HG03025 (cell line): ENCODE measurements around the gene MGAT5.

Experiments
- ATAC-seq: cut with Tn5 transposase; IDR thresholded peaks from one replicate; pipeline ENCODE4 v1.9.1; 2021; ENCODE audit warnings: mild to moderate bottlenecking, moderate library complexity; ENCODE audit not compliant: unreplicated experiment, low FRiP score

MGAT5 gene

DNA sequence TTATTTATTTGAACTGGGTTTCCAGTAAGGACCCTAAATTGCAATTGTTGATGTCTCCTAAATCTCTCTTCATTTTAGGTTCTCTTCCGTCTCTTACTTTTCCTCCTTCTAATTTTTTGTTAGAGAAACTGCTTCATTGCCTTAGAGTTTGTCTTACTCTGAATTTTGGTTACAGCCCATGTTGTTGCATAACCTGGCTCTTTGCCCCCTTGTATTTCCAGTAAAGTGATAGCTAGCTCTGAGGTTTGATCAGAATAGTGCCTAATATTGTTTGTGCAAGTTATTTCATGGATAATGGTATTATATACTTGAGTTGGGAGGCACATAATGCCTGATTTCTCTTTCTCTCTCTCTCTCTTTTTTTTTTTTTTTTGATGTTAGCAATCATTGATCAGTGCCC is 71.8 kb downstream of the MGAT5 start:
- ATAC-seq: no peak

DNA sequence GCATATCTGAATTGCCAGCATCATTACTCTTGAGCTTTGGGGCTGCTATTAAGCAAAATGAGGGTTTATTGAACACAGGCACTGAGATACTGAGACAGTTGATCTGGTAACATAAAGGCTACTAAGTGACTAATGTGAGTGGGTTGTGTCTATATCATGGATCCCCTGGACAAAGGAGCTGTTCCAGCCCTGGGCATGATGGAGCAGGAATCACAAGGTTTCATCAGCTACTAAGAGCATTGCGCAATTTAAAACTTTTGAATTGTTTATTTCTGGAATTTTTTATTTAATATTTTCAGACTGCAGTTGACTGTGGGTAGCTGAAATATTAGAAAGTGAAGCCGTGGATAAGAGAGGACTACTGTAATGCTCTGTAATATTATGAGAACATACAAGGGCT is 73.5 kb downstream of the MGAT5 start:
- no peak for ATAC-seq

DNA sequence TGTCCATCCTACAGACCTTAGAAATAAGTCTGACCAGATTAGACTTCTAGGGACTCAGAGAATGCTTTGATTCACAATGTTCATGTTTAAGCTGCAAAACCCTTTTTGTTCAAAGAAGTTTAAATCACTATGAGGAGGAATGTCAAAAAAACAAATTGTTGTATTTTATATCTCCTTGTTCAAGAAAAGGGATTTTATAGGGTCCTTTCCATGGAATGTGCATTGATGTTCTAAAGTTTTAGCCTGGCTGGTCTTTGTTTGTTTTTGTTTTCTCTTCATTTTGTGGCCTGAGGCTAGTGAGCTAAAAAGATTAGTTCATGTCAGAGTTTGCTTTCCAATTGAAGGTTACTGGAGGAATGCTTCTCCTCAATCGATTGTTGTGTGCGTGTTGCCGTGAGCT is 77.2 kb downstream of the MGAT5 start:
- ATAC-seq: no peak

DNA sequence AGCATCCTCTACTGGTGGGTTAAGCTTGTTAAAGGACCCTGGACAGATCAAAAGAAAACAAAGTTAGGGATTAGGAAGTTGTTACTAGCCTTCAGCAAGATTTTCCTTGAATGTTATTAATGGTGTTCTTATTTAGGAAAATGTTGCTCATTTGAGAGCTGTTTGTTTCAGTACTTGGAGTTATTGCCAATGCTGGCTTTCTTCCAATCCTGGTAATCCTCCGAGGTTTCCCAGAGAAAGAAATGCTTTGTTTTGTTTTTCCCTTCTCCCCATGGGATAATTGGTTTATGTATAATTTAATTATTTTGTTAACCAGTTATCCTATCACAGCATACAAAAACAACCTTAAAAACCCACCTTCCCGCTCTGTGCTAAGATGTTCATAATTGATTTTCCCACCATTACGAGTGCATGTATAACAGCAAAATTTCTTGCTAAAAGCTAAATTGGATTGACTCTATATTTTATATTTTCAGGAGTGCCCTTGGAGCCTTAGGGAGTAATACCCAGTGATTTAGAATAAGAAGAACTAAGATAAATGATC is 79.8 kb downstream of the MGAT5 start:
- no peak for ATAC-seq

DNA sequence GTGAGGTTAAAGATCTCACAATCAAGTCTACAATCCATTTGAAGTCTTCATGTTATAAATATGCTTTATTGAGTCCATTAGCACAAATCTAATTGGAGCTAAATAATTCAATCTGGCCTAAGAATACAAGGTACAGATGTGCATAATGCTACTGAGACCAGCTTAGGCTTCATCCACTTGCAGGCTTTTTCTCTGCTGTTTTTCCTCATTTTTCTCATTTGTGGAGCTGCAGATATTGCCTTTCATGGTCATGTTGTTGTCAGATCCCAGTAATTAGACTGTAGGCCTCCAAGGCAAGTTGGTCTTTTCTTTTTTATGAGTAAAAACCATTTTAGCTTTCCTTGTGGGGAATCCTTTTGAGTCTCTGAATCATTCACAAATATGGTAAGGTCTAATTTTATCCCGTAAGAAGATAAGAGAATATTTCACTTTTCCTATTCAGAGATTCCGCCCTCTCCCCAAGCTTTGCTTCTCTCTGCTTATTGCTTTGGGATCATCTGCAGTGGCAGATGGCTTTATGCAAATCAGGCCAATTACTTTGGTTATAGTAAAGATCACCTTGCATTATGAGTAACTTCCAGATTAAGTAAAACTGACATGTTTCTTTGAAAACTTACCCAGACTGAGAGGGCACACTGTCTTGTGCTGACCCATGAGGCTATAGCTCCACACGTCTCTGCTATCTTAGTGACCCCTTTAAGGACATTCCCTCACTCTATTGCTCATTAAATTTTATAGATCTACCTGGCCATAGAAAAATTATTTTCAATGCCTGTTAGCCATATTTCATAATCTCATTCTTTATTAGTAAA is 80.9 kb downstream of the MGAT5 start:
- no peak for ATAC-seq

DNA sequence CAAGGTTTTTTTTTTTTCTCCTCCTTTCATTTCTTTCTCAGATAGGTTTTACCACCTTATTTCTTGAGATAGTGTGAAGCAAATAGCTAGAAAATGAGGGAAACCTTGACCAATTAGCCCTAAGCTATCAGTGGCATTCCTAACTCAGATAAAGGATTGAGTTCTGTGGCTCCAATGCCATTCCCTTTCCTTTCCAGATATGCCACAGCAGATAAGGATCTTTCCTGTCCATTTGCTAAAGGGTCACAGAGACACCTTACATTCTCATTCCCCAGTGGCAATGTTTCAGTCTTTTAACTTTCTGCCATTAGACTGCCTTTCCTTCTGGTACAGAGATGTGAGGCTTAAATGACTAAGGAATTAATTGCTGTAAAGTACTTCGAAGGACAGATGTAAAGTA is 81.7 kb downstream of the MGAT5 start:
- no peak for ATAC-seq

DNA sequence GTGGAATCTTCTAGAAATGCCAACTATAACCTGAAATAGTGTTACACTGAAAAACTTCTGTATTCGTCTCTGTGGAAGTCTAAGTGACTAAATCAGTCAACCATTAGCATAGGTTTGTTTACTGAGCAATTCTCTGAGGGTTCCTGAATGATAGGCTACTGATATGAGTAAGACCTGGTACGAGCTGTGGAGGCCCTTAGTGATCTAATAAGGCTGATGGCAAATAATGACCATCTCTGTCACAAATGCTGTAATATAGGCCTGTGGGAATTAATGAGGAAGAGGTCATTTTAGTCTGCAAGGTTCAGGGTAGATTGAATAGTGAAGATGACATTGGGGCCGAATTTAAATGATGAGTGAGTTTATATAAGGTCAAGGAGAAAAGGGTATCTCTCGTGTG is 82.5 kb downstream of the MGAT5 start:
- peak; percentile 82 for ATAC-seq

DNA sequence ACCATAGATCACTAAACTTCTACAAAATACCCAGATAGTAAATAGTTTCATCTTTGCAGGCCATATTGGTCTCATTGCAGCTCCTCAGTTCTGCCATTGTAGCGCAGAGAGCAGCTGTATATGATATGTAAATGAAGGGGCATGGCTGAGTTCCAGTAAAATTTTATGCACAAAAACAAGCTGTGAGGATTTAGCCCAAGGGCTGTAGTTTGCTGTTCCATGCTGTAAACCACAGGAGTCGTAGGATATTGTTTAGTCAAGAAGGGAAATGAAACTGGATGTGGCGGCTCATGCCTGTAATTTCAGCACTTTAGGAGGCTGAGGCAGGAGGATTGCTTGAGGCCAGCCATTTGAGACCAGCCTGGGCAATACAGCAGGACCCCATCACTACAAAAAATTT is 83.0 kb downstream of the MGAT5 start:
- ATAC-seq: peak; percentile 34

DNA sequence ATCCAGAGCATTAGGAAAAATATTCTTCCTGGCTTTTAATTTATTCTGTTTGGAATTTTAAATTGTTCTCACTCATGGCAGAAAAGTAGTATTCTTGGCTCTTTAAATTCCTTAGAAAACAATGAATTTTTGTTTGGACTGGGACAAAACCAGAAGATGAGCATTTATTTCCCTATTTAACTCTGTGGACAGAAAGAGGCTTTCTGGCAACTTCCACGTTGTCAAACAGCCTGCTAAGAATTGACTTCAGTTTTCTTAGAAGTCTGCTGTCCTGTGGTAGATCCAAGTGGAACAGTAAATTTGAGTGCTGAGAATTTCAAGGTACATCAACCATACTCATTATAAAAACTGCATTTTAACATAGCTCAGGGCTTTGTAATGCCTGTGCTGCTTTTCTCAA is 83.8 kb downstream of the MGAT5 start:
- ATAC-seq: no peak

DNA sequence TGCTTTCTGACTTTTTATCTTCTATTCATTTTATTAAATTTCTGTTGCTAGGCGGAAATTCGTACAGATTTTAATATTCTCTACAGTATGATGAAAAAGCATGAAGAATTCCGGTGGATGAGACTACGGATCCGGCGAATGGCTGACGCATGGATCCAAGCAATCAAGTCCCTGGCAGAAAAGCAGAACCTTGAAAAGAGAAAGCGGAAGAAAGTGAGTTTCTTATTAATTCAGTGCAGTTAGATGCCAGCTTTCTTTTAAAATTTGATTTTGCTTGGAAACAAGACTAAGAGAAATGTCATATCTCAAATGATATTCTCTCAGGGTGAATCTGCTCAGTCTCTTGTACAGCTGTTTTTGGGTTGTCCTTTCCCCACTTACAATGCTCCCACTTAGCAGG is 84.3 kb downstream of the MGAT5 start:
- ATAC-seq: no peak

DNA sequence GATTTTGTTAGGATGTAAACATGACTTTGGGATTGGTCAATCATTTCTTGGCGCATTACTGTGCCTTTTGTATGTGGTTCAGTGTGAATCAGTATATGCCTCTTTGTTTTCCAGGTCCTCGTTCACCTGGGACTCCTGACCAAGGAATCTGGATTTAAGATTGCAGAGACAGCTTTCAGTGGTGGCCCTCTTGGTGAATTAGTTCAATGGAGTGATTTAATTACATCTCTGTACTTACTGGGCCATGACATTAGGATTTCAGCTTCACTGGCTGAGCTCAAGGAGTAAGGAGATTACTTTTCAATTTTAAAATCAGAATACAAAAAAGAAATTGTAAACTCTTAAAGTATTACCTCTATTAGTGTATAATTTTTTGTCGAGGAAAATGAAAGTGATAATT is 87.6 kb downstream of the MGAT5 start:
- no peak for ATAC-seq

DNA sequence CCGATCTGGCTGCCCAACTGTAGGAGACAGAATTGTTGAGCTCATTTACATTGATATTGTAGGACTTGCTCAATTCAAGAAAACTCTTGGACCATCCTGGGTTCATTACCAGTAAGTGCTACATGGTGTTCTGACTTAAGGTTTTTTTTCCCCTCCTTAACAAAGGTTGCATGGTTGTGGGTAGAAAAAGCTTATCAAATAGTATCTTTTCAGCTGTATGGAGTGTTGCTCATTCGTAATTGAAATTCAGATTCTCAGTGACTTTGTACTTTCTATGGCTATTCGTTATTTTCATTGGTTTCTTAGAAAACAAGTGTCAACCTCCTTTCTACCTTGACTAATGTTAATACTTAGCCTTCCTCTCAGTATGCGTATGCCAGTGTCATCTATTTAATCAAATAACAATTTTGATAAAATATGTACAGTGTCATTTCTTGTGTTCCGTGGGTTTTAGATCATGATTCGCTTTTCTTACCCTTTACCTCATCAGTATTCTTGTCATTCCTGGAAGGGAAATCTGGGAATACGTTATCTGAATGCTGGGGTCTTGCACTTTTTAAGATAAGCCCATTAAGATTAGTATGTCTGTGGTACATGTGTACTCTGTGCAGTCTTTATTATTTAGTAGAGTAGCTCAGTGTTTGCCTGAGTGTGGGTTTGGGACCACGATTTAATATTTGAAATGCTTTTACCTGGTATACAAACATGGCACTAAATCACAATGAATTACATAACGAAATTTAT is 91.3 kb downstream of the MGAT5 start:
- ATAC-seq: no peak

DNA sequence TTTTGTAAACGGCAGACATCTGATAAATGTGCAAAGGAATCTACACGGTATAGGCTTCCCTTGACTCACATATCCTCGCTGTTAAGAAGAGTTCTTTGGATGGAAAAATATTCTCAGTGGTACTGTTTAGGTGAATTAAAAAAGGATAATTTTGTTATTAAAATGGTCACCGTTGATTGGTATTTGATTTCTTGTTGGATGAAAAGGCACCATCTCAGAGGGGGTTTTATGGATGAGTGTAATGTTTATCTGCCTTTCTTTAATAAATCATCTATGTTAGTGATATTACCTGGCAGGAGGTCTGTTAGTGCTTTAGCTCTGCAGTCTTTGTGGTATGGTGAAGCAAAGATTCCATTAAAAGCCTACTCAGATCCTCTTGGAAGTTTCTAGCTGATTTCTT is 92.3 kb downstream of the MGAT5 start:
- ATAC-seq: no peak

DNA sequence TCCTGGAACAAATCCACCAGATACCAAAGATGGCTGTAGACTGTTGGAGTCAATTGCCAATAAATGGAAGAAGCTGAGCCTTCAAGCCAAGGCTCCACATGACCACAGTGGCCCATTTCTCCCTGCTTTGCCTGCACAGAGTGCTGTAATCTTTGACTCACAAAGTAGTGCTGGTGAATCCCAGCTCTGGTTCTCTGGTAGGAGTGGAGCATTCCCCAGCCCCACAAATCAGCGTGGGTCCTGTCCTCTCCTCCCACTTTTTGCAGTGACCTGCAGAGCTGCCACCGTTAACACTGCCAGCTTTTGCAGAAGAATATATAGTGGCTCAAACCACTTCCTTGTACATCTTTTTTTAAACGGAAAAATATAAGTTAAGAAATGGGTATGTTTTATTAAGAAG is 93.9 kb downstream of the MGAT5 start:
- ATAC-seq: no peak

DNA sequence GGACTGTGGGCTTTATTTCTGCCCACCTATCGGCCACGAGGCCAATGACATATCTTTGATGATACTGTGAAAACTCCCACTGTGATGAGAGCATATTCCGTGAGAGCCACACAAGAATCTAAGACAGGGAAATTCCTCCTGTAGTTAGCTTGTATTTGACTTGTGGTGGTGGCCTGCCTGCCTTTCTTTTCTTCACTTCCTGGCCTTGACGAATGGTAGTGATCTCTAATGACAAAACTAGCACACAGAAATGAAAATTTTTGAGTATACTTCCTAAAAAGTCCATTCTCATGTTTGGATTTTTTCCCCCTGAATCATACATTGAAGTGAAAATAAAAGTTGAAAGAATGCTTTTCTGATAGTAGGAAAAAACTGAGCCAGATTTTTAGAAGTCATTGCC is 94.4 kb downstream of the MGAT5 start:
- ATAC-seq: no peak

DNA sequence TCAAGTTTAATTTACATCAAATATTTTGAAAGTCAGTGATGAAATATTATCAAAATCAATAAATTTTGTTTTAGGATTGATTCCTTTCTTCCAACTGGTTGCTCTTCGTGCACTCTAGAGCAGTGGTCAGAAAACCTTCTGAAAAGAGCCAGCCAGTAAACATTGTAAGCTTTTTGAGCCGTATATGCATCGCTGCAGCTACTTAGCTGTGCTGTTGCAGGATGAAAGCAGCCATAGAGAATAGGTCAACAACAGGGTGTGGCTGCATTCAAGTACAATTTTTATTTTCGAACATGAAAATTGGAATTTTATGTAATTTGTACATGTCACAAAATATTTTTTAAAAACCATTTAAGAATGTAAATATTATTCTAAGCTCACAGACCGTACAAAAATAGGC is 94.9 kb downstream of the MGAT5 start:
- no peak for ATAC-seq

DNA sequence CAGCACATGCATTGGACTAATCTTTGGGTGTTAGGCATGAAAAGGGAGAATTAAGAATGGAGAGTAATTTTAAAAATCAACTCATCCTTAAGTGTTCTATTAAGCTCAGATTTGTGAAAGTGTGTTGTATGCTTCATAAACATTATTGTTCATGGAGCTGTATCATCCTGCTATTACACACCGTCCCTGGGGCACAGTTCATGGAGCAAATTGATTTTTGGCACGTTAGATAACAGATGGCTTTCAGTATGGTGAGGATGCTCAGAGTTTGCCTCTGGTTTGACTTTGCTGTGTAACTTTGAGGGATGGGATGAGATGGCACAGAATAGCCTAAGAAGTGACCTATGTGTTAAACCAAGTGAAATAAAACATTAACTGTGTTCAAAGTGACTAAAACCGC is 97.1 kb downstream of the MGAT5 start:
- ATAC-seq: no peak

DNA sequence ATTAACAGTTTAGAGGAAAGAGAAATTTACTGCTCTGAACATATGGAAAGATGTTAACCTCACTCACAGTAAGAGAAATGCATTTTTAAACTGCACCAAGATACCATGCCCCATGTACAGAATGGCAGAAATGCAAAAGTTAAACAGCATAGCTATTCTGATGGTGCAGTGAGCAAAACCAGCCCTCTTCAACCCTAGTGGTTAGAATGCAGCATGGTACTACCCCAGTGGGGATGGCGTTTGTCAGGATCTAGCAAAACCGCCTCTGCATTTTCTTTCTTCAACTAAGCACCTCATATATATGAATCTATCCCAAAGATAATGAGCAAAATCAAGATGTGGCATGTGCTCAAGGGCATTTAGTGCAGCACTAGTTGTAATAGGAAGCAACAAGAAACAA is 98.0 kb downstream of the MGAT5 start:
- no peak for ATAC-seq

DNA sequence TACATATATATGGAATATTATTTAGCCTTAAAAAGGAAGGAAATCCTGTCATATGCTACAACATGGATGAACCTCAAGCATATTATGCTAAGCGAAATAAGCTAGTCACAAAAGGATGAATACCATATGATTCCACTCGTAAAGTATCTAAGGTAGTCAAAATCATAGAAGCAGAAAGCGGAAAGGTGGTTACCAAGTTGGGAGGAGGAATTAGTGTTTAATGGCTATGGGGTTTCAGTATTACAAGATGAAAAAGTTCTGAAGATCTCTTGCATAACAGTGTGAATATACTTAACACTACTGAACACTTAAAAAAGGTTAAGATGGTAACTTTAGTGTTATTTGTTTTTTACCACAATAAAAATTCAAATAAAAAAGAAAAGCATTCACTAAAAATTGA is 99.0 kb downstream of the MGAT5 start:
- no peak for ATAC-seq

DNA sequence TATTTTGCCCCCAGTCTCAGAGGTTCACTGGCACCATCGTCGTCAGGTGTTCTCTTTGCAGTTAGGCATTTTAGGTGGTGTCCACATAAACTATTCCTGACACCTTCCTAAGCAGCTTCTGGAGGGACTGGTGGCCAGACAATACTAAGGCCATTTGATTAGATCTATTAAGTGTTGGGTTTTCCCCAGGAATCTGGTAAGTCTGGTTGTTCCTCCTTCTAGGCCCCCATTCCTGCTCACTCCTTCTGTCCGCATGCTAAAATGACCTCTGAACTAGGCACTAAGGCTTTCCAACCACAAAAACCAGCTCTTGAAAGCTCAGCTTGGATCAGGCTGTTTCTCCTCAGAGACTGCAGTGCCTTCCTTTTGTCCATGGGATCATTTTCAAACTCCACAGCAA is 100.7 kb downstream of the MGAT5 start:
- no peak for ATAC-seq

DNA sequence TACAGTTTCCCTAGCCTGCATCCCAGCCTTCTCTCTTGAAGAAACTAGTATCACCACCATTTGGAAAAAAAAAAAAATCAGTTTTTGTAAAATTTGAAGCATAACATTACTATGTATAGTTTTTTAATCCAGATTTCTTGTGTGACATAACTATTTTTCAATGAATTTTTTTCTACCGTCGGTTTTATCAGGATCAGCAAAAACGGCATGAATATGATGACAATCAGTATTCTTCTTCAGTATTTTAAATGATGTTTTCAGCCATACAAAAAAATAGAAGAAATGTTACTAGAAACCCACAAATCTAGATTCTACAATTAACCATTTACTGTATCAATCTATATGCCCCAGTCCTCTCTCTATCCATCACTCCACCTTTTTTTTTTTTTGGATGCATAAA is 103.9 kb downstream of the MGAT5 start:
- ATAC-seq: no peak
